ENCODE data around the gene PLAC8L1. TPM values are rescaled to one million over a fixed set of nuclear protein-coding genes. Genes with fewer than 3 reads are reported as not detected.

Gene PLAC8L1
- polyA plus RNA-seq, 1 of the 3 experiments (the other 2 are of a cell fraction): 0.21 TPM

GRCh38 chr5:146047396-146047795 lies 58.0 kb downstream of the PLAC8L1 start:
- no peaks in the 10 kb centered on the region for H4K20me1 ChIP-seq (ENCODE audit: insufficient read depth)
- ChIA-PET POLR2A (no interaction called here), CTCF (interaction anchor here (0.9 to 2.1 kb wide), 5 partner anchors 20 to 1844 kb away, joined by 3 to 10 read pairs (median 5); no protein-coding TSS in a partner anchor)
- peaks cover 0 to 5% of the 10 kb centered on the region in 2 experiments; a peak in 2 of 4 replicates for H3K4me1 ChIP-seq (ENCODE audit: control insufficient read depth in 1 of 2, insufficient read depth in 2 of 2, low read depth in 1 of 2, low read length in 1 of 2)
- no peaks in the 10 kb centered on the region for H3K27me3 ChIP-seq (ENCODE audit: insufficient read depth)
- H3K36me3 ChIP-seq (replicated peaks in 1 of 2; ENCODE audit: control insufficient read depth in 1 of 2, insufficient read depth in 2 of 2, low read length in 1 of 2): no peaks in the 10 kb centered on the region
- no peaks in the 10 kb centered on the region for H3K79me2 ChIP-seq (ENCODE audit: insufficient read depth)
- no peak for DNase-seq
- H3F3A ChIP-seq (replicated peaks; ENCODE audit: insufficient read depth): no peaks in the 10 kb centered on the region
- TF ChIP-seq REST (IDR thresholded peaks at IDR 0.05; ENCODE audit: low read depth, low read length): no peak
- no peak for TF ChIP-seq USF1 (IDR thresholded peaks at IDR 0.05; ENCODE audit: borderline replicate concordance, low read depth)
- no peak for TF ChIP-seq POLR2AphosphoS5 (IDR thresholded peaks at IDR 0.05; ENCODE audit: low read depth, low read length)
- no peak for TF ChIP-seq SIN3A (IDR thresholded peaks at IDR 0.05; ENCODE audit: borderline replicate concordance, low read depth, low read length)
- TF ChIP-seq EP300 (IDR thresholded peaks at IDR 0.05; ENCODE audit: borderline replicate concordance in 1 of 2, low read depth in 1 of 2, low read length in 1 of 2): no peak
- no peak for TF ChIP-seq RXRA (IDR thresholded peaks at IDR 0.05; ENCODE audit: borderline replicate concordance, low read depth)
- no peak for TF ChIP-seq MXI1 (IDR thresholded peaks at IDR 0.05; ENCODE audit: low read depth, low read length)
- TF ChIP-seq RCOR1 (IDR thresholded peaks at IDR 0.05; ENCODE audit: low read length): no peak
- no peak for TF ChIP-seq MAX (IDR thresholded peaks at IDR 0.05; ENCODE audit: low read depth)
- TF ChIP-seq TEAD4 (IDR thresholded peaks at IDR 0.05; ENCODE audit: borderline replicate concordance, insufficient read depth): no peak
- no peak for TF ChIP-seq ELF1 (IDR thresholded peaks at IDR 0.05)
- TF ChIP-seq CTCF (IDR thresholded peaks at IDR 0.05): no peak
- no peak for TF ChIP-seq FOXJ3 (CRISPR knock-in tag; IDR thresholded peaks at IDR 0.05)
- no peak for TF ChIP-seq NRF1 (IDR thresholded peaks at IDR 0.05; ENCODE audit: low read depth, low read length)
- no peak for TF ChIP-seq TCF12 (IDR thresholded peaks at IDR 0.05)
- TF ChIP-seq GATA2 (CRISPR knock-in tag; IDR thresholded peaks at IDR 0.05): no peak
- no peak for TF ChIP-seq RFX5 (IDR thresholded peaks at IDR 0.05; ENCODE audit: low read length)
- TF ChIP-seq JUND (IDR thresholded peaks at IDR 0.05): no peak
- TF ChIP-seq USF2 (IDR thresholded peaks at IDR 0.05; ENCODE audit: borderline replicate concordance, low read depth, low read length): no peak
- TF ChIP-seq IRF3 (IDR thresholded peaks at IDR 0.05; ENCODE audit: low read depth, low read length): no peak
- H2AFZ ChIP-seq (ENCODE audit: low read depth): no peak overlapping the region
- H3K9me3 ChIP-seq: no peaks in the 10 kb centered on the region
- no peak overlapping the region for H3K4me2 ChIP-seq
- H3K9me2 ChIP-seq: no peaks in the 10 kb centered on the region
- H3K9ac ChIP-seq: no peak overlapping the region
- 98% methylated on average over 4 of the region's 4 CpGs for WGBS (ENCODE audit: low lambda C conversion rate)
- H3K4me3 ChIP-seq (ENCODE audit: low read depth in 2 of 2, low read length in 1 of 2): no peak overlapping the region
- no peak overlapping the region for H3K27ac ChIP-seq (ENCODE audit: low read depth in 2 of 2, low read length in 1 of 2)

Measured in SK-N-SH (cell line).